Suprapubic skin (tissue), 4 donors: Measurements from ENCODE around the gene PTPRM. TPM values are rescaled to one million over a fixed set of nuclear protein-coding genes. Genes with fewer than 3 reads are reported as not detected.

Experiments
- DNase-seq, 2 donors: peaks; one replicate each; pipeline ENCODE4 v3.0.0-alpha.2; 2019; ENCODE audit warnings: low spot score in 2 of 2
- H3K27ac ChIP-seq: fragments of 200-600 bp; sonication (generic); one replicate; pipeline ENCODE4 v1.5.1; 2019
- H3K27me3 ChIP-seq: fragments of 200-600 bp; sonication (generic); one replicate; pipeline ENCODE4 v1.5.1; 2019
- H3K36me3 ChIP-seq: fragments of 200-600 bp; sonication (generic); one replicate; pipeline ENCODE4 v1.5.1; 2019
- H3K4me1 ChIP-seq: fragments of 200-600 bp; sonication (generic); one replicate; pipeline ENCODE4 v1.5.1; 2019
- H3K4me3 ChIP-seq: fragments of 200-600 bp; sonication (generic); one replicate; pipeline ENCODE4 v1.5.1; 2019; ENCODE audit warnings: mild to moderate bottlenecking
- H3K9me3 ChIP-seq: fragments of 200-600 bp; sonication (generic); one replicate; pipeline ENCODE4 v1.5.1; 2019
- EP300 ChIP-seq: sonication (generic); formaldehyde crosslinking; IDR thresholded peaks from one replicate; pipeline ENCODE4 v1.6.1; 2017; ENCODE audit warnings: antibody characterized with exemption
- POLR2A ChIP-seq, 2 donors: fragments of 450-650 bp; IDR thresholded peaks; one replicate each; pipeline ENCODE4 v1.6.1; 2017; ENCODE audit warnings: antibody characterized with exemption in 2 of 2, mild to moderate bottlenecking in 2 of 2, moderate library complexity in 2 of 2
- POLR2AphosphoS5 ChIP-seq, 3 donors: sonication (generic); formaldehyde crosslinking; IDR thresholded peaks; one replicate each; pipeline ENCODE4 v1.6.1; 2017; ENCODE audit warnings: antibody characterized with exemption in 3 of 3
- WGBS: methylation state at CpG from one replicate; pipeline ENCODE4 v1.1.5; 2018; 5-methylcytosine and 5-hydroxymethylcytosine counted together
- total RNA-seq, 4 donors: library from RNA; depleted of rRNA; stranded (reverse); fragments of >200 nt; gene quantifications; one replicate each; pipeline ENCODE4 v1.1.0, GENCODE V29; 2016
- TF ChIP-seq, protein P1 (sequence below), 2 donors: fragments of 200-600 bp in 1 of 2; fragments of 450-650 bp in 1 of 2; sonication (generic) in 1 of 2; IDR thresholded peaks; one replicate each; pipeline ENCODE4 v1.5.1; 2016 to 2019; ENCODE audit warnings: antibody characterized with exemption in 2 of 2, mild to moderate bottlenecking in 1 of 2, moderate library complexity in 1 of 2

The PTPRM gene
- total RNA-seq, 4 donors from 2014 or later: 19.8 to 73.7 (median 40.0) TPM

DNA sequence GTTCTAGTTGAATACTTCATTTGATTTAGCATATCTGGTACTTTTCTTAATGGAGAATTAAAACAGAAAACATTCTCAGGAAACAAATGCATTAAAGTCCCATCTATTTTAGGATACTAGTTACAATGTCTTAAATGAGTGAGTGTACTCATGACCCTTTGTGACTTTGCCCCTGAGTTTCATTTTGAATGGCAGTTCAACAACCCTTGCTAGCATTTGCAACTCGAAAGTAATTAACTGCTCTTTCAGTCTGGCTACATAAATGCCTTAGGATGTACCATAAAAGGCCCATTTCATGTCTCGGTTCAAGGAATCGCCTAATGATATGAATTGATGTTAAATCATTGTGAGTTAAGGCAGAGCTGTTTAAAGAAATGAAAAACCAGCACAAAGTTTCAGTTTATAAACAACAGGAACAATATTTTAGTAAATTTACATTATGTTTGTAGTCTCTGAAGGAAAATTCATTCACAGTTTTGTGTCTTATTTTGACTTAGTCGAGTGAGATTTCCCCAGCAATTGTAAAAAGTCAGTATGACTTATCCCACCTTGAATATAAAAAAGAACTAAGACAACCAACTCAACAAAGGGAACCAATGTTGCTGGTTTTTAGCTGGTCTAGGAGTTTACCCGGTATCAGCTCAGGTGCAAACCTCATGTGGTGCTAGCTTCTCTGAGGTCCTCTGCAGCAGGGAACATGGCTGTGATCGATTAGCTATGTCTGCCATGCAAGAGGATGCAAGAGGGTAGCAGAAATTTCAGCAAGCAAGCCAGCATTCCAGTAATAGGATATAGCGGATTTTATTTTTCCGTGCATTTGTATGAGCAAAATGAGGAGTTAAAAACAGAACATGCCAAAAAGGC is 386.2 kb downstream of the PTPRM start:
- Histone ChIP-seq H3K4me1 (no peaks in the 10 kb centered on the region), H3K27me3 (no peaks in the 10 kb centered on the region), H3K9me3 (no peaks in the 10 kb centered on the region), H3K27ac (no peak overlapping the region), H3K36me3 (no peaks in the 10 kb centered on the region), H3K4me3 (no peak overlapping the region)
- WGBS: 83% methylated on average over 8 of the region's 8 CpGs
- no peak for DNase-seq
- TF ChIP-seq, protein P1, sequence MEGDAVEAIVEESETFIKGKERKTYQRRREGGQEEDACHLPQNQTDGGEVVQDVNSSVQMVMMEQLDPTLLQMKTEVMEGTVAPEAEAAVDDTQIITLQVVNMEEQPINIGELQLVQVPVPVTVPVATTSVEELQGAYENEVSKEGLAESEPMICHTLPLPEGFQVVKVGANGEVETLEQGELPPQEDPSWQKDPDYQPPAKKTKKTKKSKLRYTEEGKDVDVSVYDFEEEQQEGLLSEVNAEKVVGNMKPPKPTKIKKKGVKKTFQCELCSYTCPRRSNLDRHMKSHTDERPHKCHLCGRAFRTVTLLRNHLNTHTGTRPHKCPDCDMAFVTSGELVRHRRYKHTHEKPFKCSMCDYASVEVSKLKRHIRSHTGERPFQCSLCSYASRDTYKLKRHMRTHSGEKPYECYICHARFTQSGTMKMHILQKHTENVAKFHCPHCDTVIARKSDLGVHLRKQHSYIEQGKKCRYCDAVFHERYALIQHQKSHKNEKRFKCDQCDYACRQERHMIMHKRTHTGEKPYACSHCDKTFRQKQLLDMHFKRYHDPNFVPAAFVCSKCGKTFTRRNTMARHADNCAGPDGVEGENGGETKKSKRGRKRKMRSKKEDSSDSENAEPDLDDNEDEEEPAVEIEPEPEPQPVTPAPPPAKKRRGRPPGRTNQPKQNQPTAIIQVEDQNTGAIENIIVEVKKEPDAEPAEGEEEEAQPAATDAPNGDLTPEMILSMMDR (IDR thresholded peaks at IDR 0.05): no peak
- TF ChIP-seq EP300: no peak
- no peak for TF ChIP-seq POLR2AphosphoS5 (IDR thresholded peaks at IDR 0.05)
- no peak for TF ChIP-seq POLR2A (IDR thresholded peaks at IDR 0.05)

GRCh38 chr18:7954238-7954637 is 387.1 kb downstream of the PTPRM start:
- Histone ChIP-seq H3K27ac (no peak overlapping the region), H3K4me3 (no peak overlapping the region), H3K4me1 (no peaks in the 10 kb centered on the region), H3K27me3 (no peaks in the 10 kb centered on the region), H3K9me3 (no peaks in the 10 kb centered on the region), H3K36me3 (no peaks in the 10 kb centered on the region)
- TF ChIP-seq EP300 (no peak), POLR2AphosphoS5 (IDR thresholded peaks at IDR 0.05) (no peak), POLR2A (IDR thresholded peaks at IDR 0.05) (no peak)
- TF ChIP-seq, protein P1 (IDR thresholded peaks at IDR 0.05): no peak
- no peak for DNase-seq
- WGBS: 67% methylated on average over 1 of the region's 1 CpG

GRCh38 chr18:7955175-7955574 is 388.1 kb downstream of the PTPRM start:
- Histone ChIP-seq H3K4me1 (no peaks in the 10 kb centered on the region), H3K27ac (no peak overlapping the region), H3K9me3 (no peaks in the 10 kb centered on the region), H3K27me3 (no peaks in the 10 kb centered on the region), H3K4me3 (no peak overlapping the region), H3K36me3 (no peaks in the 10 kb centered on the region)
- TF ChIP-seq EP300 (no peak), POLR2AphosphoS5 (IDR thresholded peaks at IDR 0.05) (no peak), POLR2A (IDR thresholded peaks at IDR 0.05) (no peak)
- TF ChIP-seq, protein P1 (IDR thresholded peaks at IDR 0.05): no peak
- no peak for DNase-seq
- 96% methylated on average over 7 of the region's 7 CpGs for WGBS

DNA sequence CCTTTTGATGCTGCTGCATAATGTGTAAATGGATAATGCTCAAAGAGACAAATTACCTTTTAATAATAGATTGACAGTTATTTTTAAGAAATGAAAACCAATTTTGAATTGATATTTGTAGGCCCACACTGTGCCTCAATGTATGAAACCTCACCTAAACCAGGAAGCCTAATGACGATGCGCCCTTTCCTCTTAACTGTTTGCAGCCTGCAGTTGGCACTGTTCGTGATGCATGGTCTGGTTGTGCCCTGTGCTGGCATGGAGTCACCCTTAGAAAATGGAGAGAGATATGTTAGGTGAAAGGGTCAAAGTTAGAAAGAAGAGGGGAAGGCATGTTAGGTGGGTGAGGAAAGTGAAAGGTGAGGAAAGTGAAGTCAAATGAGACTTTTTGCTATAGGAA is 390.2 kb downstream of the PTPRM start:
- no peak for DNase-seq
- Histone ChIP-seq H3K27me3 (no peaks in the 10 kb centered on the region), H3K36me3 (no peaks in the 10 kb centered on the region), H3K4me3 (no peak overlapping the region), H3K9me3 (no peaks in the 10 kb centered on the region), H3K27ac (no peak overlapping the region), H3K4me1 (no peaks in the 10 kb centered on the region)
- 91% methylated on average over 3 of the region's 3 CpGs for WGBS
- TF ChIP-seq POLR2A (IDR thresholded peaks at IDR 0.05) (no peak), POLR2AphosphoS5 (IDR thresholded peaks at IDR 0.05) (no peak), EP300 (no peak)
- TF ChIP-seq, protein P1 (IDR thresholded peaks at IDR 0.05): no peak

GRCh38 chr18:7958081-7958896 is 391.2 kb downstream of the PTPRM start:
- Histone ChIP-seq H3K4me1 (no peaks in the 10 kb centered on the region), H3K36me3 (no peaks in the 10 kb centered on the region), H3K27ac (no peak overlapping the region), H3K9me3 (no peaks in the 10 kb centered on the region), H3K27me3 (no peaks in the 10 kb centered on the region), H3K4me3 (no peak overlapping the region)
- 62% methylated on average over 4 of the region's 4 CpGs for whole genome bisulfite sequencing
- TF ChIP-seq, protein P1 (IDR thresholded peaks at IDR 0.05): no peak
- TF ChIP-seq EP300 (no peak), POLR2A (IDR thresholded peaks at IDR 0.05) (no peak), POLR2AphosphoS5 (IDR thresholded peaks at IDR 0.05) (no peak)
- no peak for DNase-seq
